CD4-positive, alpha-beta T cell treated with Interleukin-15 for 1 hour (primary cell): Measurements from ENCODE around the gene CLTCL1.
"Not testable (repeated sequence)": the region's sequence is repeated elsewhere in the genome, so short reads cannot be mapped to it uniquely, and the experiment has no call there.

ENCODE experiments used
- DNase-seq: peaks from one replicate; pipeline ENCODE4 v3.0.0-alpha.2; 2020

Gene CLTCL1

DNA sequence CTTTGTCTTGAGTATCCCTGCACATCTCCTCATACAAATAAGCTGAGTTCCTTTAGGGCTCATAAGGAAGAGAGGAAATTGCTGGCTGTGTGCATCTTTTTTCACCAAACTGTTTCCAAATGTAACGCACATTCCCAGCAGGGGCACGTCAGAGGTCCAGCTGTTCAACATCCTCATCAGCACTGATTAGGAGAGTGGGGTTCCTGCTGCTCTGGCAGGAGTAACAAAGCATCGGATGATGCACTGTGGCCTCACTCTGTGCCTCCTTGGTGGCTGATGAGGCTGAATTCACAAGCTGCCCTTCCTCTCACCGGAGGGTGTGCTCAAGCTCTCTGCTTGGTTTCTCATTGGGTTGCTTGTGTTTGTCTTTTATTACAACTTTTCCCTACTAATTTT, 77.4 kb downstream of the CLTCL1 start:
- DNase-seq: no peak

GRCh38 chr22:19213442-19214077, 78.0 kb downstream of the CLTCL1 start:
- no peak for DNase-seq

- no peak for DNase-seq
Measured at GRCh38 chr22:19213001-19213400, 78.5 kb downstream of the CLTCL1 start.

- no peak for DNase-seq
Measured at GRCh38 chr22:19212302-19212870, 79.1 kb downstream of the CLTCL1 start.

DNA sequence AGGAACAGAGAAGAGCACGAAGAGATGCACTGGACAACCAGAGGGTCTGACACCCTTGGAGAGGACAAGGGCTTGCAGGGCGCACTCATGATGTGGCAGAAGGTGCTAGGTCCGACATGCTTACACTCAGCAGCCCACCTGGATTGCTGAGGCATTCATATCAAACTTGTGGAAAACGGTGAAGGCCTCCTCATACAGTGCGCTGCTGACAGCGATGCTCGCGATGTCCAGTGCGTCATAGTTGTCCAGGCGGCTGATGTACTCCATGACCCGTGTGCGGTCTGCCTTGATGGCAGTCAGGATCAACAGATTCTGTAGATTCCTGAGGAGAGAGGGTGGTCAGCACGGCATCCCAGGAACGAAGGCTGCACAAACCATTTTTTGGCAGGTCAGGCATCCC, 81.3 kb downstream of the CLTCL1 start:
- DNase-seq: no peak

DNA sequence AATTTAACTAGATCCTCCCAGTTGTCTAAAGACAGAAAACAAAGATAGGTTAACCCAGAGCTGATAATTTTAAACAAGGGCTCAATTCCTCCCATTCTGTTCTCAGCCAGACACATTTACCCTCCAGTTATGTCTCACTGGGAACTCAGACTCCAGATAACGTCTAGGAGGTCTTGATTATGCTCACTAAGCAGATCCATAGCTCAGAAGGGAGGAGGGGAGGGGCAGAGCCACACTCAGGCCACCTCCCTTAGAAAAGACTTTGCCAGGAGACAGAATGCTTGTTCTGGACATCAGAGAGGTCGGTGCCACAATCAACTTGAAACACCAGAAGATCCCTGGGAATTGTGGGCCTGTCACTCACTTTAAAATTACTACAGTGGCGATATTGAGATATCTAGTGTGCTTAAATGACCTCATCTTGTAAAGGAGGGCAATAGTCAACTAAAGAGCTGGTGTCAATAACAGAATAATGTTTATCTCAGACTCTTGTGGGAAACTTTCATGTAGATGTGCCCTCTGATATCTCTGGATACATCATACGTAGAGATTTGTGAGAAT, 83.2 kb downstream of the CLTCL1 start:
- DNase-seq: no peak

DNA sequence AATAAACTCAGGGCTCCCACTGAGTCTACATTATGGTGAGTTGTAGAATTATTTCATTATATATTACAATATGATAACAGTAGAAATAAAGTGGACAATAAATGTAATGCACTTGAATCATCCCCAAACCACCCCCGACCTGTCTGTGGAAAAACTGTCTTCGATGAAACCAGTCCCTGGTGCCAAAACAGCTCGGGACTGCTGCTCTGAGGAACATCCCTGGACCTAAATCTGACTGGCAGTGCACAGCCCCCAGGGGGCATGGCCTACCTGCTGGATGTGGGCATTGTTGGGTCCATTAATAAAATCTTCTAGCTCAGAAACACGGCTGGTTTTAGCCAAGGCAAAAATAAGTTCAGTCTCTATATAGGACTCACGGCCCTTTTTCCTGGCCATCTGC, 83.6 kb downstream of the CLTCL1 start:
- DNase-seq: no peak

GRCh38 chr22:19207401-19207808, 84.1 kb downstream of the CLTCL1 start:
- no peak for DNase-seq

GRCh38 chr22:19206287-19206686, 85.2 kb downstream of the CLTCL1 start:
- DNase-seq: no peak

- DNase-seq: no peak
Measured at GRCh38 chr22:19204640-19205039, 86.9 kb downstream of the CLTCL1 start.

- DNase-seq: no peak
Measured at GRCh38 chr22:19203834-19204233, 87.7 kb downstream of the CLTCL1 start.

DNA sequence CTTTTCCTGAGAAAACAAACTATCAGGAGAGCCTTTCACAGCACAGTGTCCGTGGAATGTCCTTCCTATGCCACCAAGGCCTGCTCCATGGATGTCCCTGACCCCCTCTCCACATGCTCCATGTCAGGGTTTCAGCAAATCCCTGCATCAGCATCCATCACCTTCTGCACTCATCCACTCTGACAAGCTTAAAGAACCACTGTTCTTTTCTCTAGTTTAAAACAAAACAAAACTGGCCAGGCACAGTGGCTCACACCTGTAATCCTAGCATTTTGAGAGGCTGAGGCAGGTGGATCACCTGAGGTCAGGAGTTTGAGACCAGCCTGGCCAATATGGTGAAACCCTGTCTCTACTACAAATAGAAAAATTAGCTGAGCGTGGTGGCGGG, 88.7 kb downstream of the CLTCL1 start:
- not testable (repeated sequence) for DNase-seq

- DNase-seq: no peak
Measured at GRCh38 chr22:19201869-19202798, 89.4 kb downstream of the CLTCL1 start.

DNA sequence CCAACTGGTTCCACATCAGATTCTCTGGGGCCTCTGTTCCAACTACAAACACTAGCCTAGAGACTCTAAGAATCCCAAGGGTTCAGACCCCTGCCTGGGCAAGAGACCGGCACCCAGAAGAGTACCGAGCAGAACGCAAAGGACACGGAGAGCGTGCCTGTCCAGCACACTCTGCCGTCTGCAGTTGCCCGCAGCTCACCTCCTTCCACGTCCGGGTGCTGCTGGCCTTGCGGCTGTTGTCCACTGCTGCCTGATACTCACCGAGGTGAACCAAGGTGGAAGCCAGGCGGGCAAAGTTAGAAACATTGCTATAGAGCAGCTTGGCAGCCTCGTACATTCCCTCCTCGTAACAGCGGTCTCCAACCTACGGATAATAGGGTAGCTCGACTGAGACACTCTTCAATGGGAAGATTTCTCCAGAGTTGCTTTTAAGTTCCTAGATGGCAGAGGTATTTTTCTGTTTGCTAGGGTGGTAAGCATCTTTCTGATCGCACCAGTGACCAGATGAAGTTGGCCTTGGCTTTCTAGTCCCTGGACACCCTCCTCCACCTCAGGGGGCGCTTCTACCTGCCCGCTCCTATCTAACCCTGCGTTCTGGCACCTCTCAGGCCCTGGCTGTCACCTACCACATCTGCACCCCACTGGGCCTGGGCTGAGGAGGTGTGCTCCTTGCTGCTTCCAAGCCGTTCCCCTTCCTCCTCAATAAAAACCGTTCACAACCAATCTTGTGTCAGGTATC, 90.2 kb downstream of the CLTCL1 start:
- no peak for DNase-seq

- no peak for DNase-seq
Measured at GRCh38 chr22:19199479-19199878, 92.0 kb downstream of the CLTCL1 start.

GRCh38 chr22:19197997-19198865, 93.3 kb downstream of the CLTCL1 start:
- no peak for DNase-seq

- no peak for DNase-seq
Measured at GRCh38 chr22:19196841-19197612, 94.5 kb downstream of the CLTCL1 start.

GRCh38 chr22:19195796-19196731, 95.5 kb downstream of the CLTCL1 start:
- no peak for DNase-seq

DNA sequence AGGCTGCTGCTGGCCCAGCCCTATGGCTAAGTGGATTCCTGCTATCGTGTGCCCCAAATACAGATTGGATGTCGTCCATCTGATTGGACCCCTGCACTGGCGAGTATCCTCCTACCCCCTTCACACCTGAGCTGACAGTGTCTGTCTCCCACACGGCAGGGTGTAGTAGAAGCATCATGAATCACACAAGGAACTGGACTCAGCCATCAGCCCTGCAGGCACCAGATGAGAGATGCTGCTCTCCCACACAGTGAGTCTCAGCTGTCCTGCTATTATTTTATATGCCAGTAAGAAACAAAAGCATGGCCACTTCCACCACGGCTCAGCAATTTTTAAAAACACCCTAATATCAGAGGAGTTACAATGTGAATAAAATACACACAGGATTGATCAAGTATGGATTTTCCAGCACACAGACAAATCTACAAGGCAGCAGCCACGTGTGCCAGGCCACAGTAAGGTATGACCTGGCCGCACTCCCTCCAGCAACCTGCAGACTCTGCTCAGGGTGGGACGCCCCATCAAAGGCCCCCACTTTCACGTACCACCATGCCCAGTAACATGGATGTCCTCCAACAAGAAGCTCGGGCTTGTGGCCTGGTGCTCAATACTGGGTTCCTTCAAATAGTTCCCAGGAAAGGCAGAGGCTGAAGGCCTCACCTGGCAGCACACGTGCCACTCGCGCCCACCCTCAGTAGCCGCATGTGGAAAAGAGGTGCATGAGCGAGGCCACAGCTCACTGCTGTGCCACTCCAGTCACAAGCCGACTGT, 96.6 kb downstream of the CLTCL1 start:
- no peak for DNase-seq
